ENCODE measurements around the gene GPR173. TPM values are rescaled to one million over a fixed set of nuclear protein-coding genes. Genes with fewer than 3 reads are reported as not detected.

Gene GPR173
- total RNA-seq, 4 donors from 2014 or later: 0.57 to 0.67 TPM; not detected in 2

DNA sequence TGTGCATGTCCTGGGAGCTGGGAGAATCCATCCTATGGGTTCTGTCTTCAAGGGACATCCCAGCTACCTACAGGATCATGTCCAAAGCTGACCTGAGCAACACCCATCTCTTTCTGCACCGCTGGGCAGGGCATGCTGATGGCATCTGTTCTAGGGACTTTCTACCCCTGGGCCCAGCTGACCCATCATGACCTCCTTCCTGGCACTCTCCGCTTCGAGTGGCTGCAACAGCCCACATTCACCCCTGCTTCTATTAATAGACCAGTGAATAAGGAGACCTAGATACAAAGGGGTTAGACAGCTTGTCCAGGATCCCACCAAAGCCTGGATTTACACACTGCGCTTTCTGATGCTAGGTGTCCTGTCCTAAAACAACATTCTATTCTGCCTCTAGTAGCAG, 44.6 kb upstream of the GPR173 start:
- peaks cover 0 to 3% (median 0%) of the 10 kb centered on the region in 4 donors for H3K9me3 ChIP-seq
- no peak overlapping the region for H3K4me3 ChIP-seq
- H3K36me3 ChIP-seq: no peaks in the 10 kb centered on the region
- no peak for DNase-seq
- TF ChIP-seq, protein P1, sequence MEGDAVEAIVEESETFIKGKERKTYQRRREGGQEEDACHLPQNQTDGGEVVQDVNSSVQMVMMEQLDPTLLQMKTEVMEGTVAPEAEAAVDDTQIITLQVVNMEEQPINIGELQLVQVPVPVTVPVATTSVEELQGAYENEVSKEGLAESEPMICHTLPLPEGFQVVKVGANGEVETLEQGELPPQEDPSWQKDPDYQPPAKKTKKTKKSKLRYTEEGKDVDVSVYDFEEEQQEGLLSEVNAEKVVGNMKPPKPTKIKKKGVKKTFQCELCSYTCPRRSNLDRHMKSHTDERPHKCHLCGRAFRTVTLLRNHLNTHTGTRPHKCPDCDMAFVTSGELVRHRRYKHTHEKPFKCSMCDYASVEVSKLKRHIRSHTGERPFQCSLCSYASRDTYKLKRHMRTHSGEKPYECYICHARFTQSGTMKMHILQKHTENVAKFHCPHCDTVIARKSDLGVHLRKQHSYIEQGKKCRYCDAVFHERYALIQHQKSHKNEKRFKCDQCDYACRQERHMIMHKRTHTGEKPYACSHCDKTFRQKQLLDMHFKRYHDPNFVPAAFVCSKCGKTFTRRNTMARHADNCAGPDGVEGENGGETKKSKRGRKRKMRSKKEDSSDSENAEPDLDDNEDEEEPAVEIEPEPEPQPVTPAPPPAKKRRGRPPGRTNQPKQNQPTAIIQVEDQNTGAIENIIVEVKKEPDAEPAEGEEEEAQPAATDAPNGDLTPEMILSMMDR (IDR thresholded peaks at IDR 0.05): no peak
- no peak for TF ChIP-seq POLR2A (IDR thresholded peaks at IDR 0.05)
- no peak overlapping the region for H3K27ac ChIP-seq
- H3K4me1 ChIP-seq: no peaks in the 10 kb centered on the region
- H3K27me3 ChIP-seq: no peaks in the 10 kb centered on the region

DNA sequence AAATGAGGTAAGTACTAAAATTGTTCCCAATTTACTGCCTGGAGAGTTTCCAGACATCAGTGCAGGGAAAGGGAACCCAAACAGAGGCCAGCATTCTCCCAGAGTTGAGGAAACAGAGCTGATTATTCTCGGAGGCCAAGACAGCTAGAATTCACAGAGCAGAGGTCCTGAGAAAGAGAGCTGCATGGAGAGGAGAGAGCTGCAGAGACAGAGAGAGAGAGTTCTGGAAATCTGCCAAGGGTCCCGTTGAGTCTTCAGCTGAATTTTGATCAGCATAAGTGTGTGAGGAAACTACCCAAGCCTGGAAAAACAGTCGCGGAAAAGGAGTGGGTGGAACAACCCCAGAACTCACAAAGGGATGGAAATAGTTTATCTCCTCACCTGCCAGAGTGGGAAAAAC, 43.8 kb upstream of the GPR173 start:
- Histone ChIP-seq H3K4me1 (no peaks in the 10 kb centered on the region), H3K27ac (no peak overlapping the region), H3K27me3 (no peaks in the 10 kb centered on the region), H3K36me3 (no peaks in the 10 kb centered on the region), H3K4me3 (no peak overlapping the region), H3K9me3 (peaks cover 0 to 3% (median 0%) of the 10 kb centered on the region in 4 donors)
- TF ChIP-seq, protein P1 (IDR thresholded peaks at IDR 0.05): no peak
- no peak for TF ChIP-seq POLR2A (IDR thresholded peaks at IDR 0.05)
- no peak for DNase-seq

DNA sequence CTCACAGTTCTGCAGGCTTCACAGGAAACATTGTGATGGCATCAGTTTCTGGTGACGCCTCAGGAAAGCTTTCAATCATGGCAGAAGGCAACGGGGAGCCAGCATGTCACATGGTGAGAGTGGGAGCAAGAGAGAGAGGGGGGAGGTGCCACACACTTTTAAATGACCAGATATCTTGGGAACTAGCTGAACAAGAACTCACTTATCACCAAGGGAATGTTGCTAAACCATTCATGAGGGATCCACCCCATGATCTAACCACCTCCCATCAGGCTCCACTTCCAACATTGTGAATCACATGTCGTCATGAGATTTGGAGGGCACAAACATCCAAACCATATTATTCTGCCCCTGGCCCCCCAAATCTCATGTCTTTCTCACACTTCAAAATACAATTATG, 43.3 kb upstream of the GPR173 start:
- no peaks in the 10 kb centered on the region for H3K27me3 ChIP-seq
- no peak overlapping the region for H3K4me3 ChIP-seq
- TF ChIP-seq POLR2A (IDR thresholded peaks at IDR 0.05): no peak
- TF ChIP-seq, protein P1 (IDR thresholded peaks at IDR 0.05): no peak
- no peak overlapping the region for H3K27ac ChIP-seq
- H3K4me1 ChIP-seq: no peaks in the 10 kb centered on the region
- H3K36me3 ChIP-seq: no peaks in the 10 kb centered on the region
- H3K9me3 ChIP-seq: peaks cover 0 to 3% (median 0%) of the 10 kb centered on the region in 4 donors
- no peak for DNase-seq

DNA sequence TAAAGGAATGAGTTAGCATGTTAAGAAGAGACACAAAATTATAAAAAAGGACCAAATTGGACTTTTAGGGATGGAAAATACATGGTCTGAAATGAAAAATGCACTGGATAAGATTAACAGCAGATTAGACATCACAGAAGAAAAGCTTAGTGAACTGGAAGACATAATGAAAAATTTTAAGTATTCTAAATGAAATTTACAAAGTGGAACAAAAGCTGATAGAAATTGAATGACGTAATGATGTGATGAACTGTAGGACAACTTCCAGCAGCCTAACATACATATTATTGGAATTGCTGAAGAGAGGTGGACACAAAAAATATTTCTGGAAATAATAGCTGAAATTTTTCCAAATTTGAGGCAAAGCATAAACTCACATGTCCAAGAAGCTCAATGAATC, 39.6 kb upstream of the GPR173 start:
- DNase-seq: no peak
- Histone ChIP-seq H3K36me3 (no peaks in the 10 kb centered on the region), H3K4me1 (no peaks in the 10 kb centered on the region), H3K9me3 (peaks cover 0 to 3% (median 0%) of the 10 kb centered on the region in 4 donors), H3K27ac (no peak overlapping the region), H3K4me3 (no peak overlapping the region), H3K27me3 (no peaks in the 10 kb centered on the region)
- no peak for TF ChIP-seq POLR2A (IDR thresholded peaks at IDR 0.05)
- TF ChIP-seq, protein P1 (IDR thresholded peaks at IDR 0.05): no peak

DNA sequence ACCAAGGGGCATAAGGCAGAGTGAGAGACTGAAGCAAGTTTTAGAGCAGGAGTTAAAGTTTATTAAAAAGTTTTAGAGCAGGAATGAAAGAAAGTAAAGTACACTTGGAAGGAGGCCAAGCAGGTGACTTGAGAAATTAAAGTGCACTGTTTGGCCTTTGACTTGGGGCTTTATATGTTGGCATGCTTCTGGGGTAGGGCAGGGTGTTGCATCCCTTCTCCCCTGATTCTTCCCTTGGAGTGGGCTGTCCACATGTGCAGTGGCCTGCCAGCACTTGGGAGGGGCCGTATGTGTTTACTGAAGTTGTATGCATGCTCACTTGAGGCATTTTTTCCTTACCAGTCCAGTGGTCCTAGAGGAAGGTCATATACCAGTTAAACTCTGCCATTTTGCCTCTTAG, 35.3 kb upstream of the GPR173 start:
- DNase-seq: no peak
- Histone ChIP-seq H3K27me3 (no peaks in the 10 kb centered on the region), H3K4me1 (no peaks in the 10 kb centered on the region), H3K27ac (no peak overlapping the region), H3K36me3 (no peaks in the 10 kb centered on the region), H3K9me3 (no peaks in the 10 kb centered on the region), H3K4me3 (no peak overlapping the region)
- TF ChIP-seq POLR2A (IDR thresholded peaks at IDR 0.05): no peak
- TF ChIP-seq, protein P1 (IDR thresholded peaks at IDR 0.05): no peak

DNA sequence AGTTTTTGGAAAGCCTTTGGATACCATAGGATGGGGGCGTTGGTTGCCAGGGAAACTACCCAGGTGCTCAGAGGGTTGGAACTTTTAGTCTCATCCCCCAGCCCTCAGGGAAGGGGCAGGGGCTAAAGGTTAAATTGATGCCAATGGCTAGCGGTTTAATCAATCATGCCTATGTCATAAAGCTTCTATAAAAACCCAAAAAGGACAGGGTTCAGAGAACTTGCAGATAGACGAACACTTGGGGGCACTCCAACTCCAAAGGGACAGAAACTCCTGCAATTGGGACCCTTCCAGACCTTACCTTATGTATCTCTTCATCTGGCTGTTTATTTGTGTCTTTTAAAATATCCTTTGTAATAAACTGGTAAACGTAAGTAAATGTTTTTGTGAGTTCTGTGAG, 30.0 kb upstream of the GPR173 start:
- TF ChIP-seq, protein P1 (IDR thresholded peaks at IDR 0.05): no peak
- no peak for TF ChIP-seq POLR2A (IDR thresholded peaks at IDR 0.05)
- Histone ChIP-seq H3K4me3 (no peak overlapping the region), H3K4me1 (no peaks in the 10 kb centered on the region), H3K9me3 (no peaks in the 10 kb centered on the region), H3K27me3 (no peaks in the 10 kb centered on the region), H3K27ac (no peak overlapping the region), H3K36me3 (no peaks in the 10 kb centered on the region)
- DNase-seq: no peak
